Peyer's patch (tissue), 4 donors: Measurements from ENCODE around the gene COL2A1. TPM values are rescaled to one million over a fixed set of nuclear protein-coding genes. Genes with fewer than 3 reads are reported as not detected.
A peak's percentile ranks its signal among the peaks of the same experiment; 100 is the strongest.

Experiments used
- DNase-seq, 3 donors: peaks; one replicate each; pipeline ENCODE4 v3.0.0-alpha.2; 2017 to 2019
- H3K27ac ChIP-seq, 4 donors: fragments of 200-600 bp; sonication (generic); one replicate each; pipeline ENCODE4 v1.5.1; 2016 to 2019
- H3K27me3 ChIP-seq, 2 donors: fragments of 200-600 bp; sonication (generic); one replicate each; pipeline ENCODE4 v1.5.1; 2019
- H3K36me3 ChIP-seq, 3 donors: fragments of 200-600 bp; sonication (generic); one replicate each; pipeline ENCODE4 v1.5.1; 2016 to 2019
- H3K4me1 ChIP-seq, 4 donors: fragments of 200-600 bp; sonication (generic); one replicate each; pipeline ENCODE4 v1.5.1; 2016 to 2019
- H3K4me3 ChIP-seq, 4 donors: fragments of 200-600 bp; sonication (generic); 1 replicate in 3 of 4; 2 replicates in 1 of 4; pipeline ENCODE4 v1.5.1; 2016 to 2019; ENCODE audit warnings: mild to moderate bottlenecking in 1 of 4
- H3K9me3 ChIP-seq, 4 donors: fragments of 200-600 bp; sonication (generic); one replicate each; pipeline ENCODE4 v1.5.1; 2016 to 2019; ENCODE audit warnings: mild to moderate bottlenecking in 1 of 4
- POLR2A ChIP-seq, 2 donors: fragments of 450-650 bp; IDR thresholded peaks; one replicate each; pipeline ENCODE4 v1.5.1; 2017; ENCODE audit warnings: antibody characterized with exemption in 2 of 2, mild to moderate bottlenecking in 2 of 2, moderate library complexity in 2 of 2
- total RNA-seq, 4 donors: library from RNA; depleted of rRNA; stranded (reverse); fragments of >200 nt; gene quantifications; one replicate each; pipeline ENCODE4 v1.1.0, GENCODE V29; 2016
- TF ChIP-seq, protein P1 (sequence below), 6 experiments: fragments of 450-650 bp in 4 of 6; fragments of 200-600 bp in 2 of 6; sonication (generic) in 1 of 6; IDR thresholded peaks; one replicate each; pipeline ENCODE4 v1.5.1; 2017 to 2019; ENCODE audit warnings: antibody characterized with exemption in 6 of 6, mild to moderate bottlenecking in 3 of 6, moderate library complexity in 1 of 6

COL2A1 gene
- total RNA-seq, 4 donors from 2014 or later, result 0.18 to 6.6 (median 0.27) TPM; not detected in 1

DNA sequence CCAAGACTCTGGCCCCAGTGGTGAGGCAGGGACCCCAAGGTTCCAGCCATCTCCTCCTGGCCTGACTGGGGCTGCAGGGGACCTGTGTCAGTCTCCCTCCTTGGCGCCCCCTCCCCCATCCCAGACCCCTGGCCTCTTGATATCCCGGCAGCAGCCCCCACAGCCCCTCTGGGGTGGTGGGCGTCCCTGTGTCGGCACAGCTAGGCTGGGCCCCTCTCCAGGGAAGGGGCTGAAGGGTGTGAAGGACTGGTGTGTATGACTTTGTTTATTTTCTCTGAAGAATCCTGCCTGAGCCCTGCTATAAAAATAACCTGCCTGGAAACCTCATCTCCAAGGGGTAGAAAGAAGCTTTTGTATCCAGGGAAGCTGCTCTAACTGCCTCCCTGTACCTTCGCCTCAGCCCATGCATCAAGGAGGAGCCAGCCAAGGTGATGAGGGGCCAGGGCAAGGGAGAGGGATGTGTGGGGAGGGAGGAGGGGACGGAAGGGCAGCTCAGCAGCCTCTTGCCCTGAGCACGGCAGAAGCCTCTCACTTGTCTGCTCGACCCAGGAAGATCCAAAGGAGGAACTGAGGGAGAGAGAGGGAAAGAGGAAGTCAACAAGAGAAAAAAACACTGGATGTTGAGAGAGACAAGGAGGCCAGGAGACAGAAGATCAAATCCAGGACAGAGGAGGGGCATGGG, 25.4 kb upstream of the COL2A1 start:
- no peaks in the 10 kb centered on the region for H3K36me3 ChIP-seq
- H3K27ac ChIP-seq, result no peak overlapping the region
- no peaks in the 10 kb centered on the region for H3K9me3 ChIP-seq
- H3K27me3 ChIP-seq, result no peaks in the 10 kb centered on the region
- no peak for DNase-seq
- H3K4me3 ChIP-seq, result no peak overlapping the region
- TF ChIP-seq, protein P1, sequence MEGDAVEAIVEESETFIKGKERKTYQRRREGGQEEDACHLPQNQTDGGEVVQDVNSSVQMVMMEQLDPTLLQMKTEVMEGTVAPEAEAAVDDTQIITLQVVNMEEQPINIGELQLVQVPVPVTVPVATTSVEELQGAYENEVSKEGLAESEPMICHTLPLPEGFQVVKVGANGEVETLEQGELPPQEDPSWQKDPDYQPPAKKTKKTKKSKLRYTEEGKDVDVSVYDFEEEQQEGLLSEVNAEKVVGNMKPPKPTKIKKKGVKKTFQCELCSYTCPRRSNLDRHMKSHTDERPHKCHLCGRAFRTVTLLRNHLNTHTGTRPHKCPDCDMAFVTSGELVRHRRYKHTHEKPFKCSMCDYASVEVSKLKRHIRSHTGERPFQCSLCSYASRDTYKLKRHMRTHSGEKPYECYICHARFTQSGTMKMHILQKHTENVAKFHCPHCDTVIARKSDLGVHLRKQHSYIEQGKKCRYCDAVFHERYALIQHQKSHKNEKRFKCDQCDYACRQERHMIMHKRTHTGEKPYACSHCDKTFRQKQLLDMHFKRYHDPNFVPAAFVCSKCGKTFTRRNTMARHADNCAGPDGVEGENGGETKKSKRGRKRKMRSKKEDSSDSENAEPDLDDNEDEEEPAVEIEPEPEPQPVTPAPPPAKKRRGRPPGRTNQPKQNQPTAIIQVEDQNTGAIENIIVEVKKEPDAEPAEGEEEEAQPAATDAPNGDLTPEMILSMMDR (IDR thresholded peaks at IDR 0.05), result no peak
- peaks cover 0 to 4% (median 0%) of the 10 kb centered on the region in 4 donors for H3K4me1 ChIP-seq

DNA sequence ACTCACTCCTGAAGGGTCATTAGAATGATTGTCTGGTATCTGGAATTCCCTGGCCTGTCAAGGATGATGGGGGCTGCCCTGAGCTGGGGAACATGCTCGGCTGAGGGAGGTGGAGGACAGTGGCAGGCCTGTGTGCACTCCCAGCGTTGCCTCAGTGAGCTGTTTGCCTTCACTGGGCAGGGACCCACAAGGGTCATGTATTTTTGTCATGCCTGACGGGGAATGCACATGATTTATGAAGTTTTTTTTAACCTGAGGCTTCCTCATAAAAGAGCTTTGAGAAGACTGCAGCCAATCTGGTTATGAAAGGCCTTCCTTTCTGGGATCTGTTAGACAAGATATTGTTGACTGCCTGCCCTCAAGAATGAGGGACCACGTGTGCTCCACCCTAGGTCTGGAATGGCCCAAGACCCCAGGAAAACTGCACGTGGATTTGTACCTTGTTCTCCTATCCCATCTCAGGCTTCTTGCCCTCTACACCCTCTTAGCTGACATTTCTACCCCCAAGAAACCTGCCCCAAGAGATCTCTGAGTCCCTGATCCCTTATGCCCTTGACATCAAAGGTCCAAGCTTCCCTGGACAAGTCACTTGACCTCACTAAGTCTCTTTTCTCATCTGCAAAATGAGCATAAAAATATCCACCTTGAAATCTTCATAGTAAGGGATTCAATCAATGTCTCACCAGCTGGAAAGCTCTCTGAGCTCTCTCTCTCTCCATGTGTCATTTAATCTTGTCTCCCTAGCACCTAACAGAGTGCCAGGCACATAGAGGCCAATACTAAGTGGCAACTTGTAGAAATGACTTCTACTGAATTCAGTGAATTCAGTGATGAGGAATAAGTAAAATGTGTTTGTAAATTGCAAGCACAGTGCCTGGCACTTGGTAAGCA, 24.5 kb upstream of the COL2A1 start:
- DNase-seq, result no peak
- H3K27ac ChIP-seq, result no peak overlapping the region

DNA sequence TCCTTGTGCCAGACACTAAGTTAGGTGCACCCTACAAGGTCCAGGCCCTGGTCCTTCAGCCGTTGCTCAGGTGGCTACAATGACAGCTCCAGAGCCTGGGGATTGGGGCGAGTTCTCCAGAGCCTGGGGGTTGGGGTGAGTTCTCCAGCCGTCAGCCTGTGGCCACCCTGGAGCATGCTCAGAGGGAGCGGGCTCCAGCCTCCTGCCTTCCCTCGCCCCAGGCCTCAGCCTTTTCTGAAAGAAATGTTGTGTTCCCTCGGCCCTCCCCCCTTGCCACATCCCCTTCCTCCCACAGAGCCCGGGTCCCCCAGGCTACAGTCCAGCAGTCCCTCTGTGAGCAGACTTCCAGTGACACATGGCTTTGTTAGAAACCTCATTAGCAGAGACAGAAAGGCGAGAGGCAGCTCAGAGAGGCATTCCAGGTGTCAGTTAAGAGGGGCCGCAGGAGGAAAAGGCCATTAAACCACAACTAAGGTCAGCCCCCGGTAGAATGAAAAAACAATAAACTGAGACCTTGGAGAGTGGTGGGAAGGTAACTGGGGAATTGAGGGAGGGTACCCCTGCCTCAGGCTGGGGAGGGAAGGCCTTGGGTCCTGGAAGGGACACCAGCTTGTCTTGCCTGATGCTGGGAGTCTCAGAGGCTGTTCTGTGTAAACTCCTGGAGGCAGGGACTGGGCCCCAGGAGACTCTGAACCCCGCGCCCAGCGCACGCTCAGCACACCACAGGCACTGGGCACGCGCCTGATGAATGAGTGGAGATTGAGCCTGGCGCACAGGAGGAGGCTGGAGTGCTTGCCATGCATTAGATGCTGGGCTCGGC, 23.1 kb upstream of the COL2A1 start:
- TF ChIP-seq, protein P1 (IDR thresholded peaks at IDR 0.05), result no peak
- TF ChIP-seq POLR2A (IDR thresholded peaks at IDR 0.05), result no peak
- H3K27me3 ChIP-seq, result no peaks in the 10 kb centered on the region
- H3K36me3 ChIP-seq, result no peaks in the 10 kb centered on the region
- H3K4me3 ChIP-seq, result no peak overlapping the region
- no peak overlapping the region for H3K27ac ChIP-seq
- DNase-seq, result peak in 2 of 3 donors; percentile 70 to 78
- peaks cover 0 to 4% (median 0%) of the 10 kb centered on the region in 4 donors for H3K4me1 ChIP-seq
- H3K9me3 ChIP-seq, result no peaks in the 10 kb centered on the region

More for the DNA sequence above, 24.5 kb upstream of the COL2A1 start:
- TF ChIP-seq POLR2A (IDR thresholded peaks at IDR 0.05), result no peak
- TF ChIP-seq, protein P1 (IDR thresholded peaks at IDR 0.05), result no peak
- Histone ChIP-seq H3K27me3 (no peaks in the 10 kb centered on the region), H3K4me1 (peaks cover 0 to 4% (median 0%) of the 10 kb centered on the region in 4 donors), H3K36me3 (no peaks in the 10 kb centered on the region), H3K4me3 (no peak overlapping the region), H3K9me3 (no peaks in the 10 kb centered on the region)

DNA sequence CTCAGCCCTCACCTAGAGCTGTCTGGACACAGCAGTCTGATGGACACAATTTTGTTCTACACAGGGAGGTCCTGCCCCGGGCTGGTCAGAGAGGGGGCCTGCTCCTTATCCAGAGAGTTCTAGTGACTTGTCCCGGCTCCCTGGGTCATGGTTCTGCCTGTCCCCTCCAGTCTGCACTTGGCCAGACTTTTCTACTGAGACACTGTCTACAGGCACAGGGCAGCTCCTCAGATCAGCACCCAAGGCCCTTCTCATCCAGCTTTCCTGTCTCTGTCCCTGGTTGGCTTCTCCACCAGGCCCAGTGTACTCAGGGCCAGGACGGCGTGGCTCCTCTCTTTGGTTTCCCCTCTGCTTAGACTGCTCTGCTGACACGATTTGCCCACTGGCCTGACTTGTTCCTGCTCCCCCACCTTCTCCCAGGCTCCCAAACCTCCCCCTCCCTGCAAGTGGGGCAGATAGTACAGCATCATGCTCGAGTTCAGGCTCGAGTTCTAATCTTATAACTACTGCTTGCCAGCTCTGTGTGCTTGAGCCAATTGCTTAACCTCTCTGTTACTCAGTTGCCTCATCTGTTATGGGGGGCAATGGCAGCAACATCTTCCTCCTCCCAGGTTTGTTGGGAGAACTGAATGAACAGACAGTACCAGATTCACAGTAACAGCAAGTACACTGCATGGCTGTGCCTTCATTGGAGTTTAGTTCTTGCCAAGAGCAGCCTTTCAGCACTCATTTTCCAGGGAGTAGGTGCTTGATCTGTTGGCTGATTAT, 22.0 kb upstream of the COL2A1 start:
- no peak overlapping the region for H3K4me3 ChIP-seq
- peaks cover 0 to 9% (median 0%) of the 10 kb centered on the region in 4 donors for H3K4me1 ChIP-seq
- H3K9me3 ChIP-seq, result no peaks in the 10 kb centered on the region
- H3K27ac ChIP-seq, result no peak overlapping the region
- TF ChIP-seq, protein P1 (IDR thresholded peaks at IDR 0.05), result no peak
- TF ChIP-seq POLR2A (IDR thresholded peaks at IDR 0.05), result no peak
- H3K27me3 ChIP-seq, result no peaks in the 10 kb centered on the region
- H3K36me3 ChIP-seq, result no peaks in the 10 kb centered on the region
- no peak for DNase-seq

- no peaks in the 10 kb centered on the region for H3K9me3 ChIP-seq
These were observed 21.0 kb upstream of the COL2A1 start for GRCh38 chr12:48025281-48025680.

More at GRCh38 chr12:48025281-48025680, 21.0 kb upstream of the COL2A1 start:
- Histone ChIP-seq H3K27ac (no peak overlapping the region), H3K27me3 (no peaks in the 10 kb centered on the region), H3K36me3 (no peaks in the 10 kb centered on the region), H3K4me3 (no peak overlapping the region), H3K4me1 (peaks cover 0 to 8% (median 0%) of the 10 kb centered on the region in 4 donors)
- no peak for DNase-seq
- TF ChIP-seq, protein P1 (IDR thresholded peaks at IDR 0.05), result no peak
- TF ChIP-seq POLR2A (IDR thresholded peaks at IDR 0.05), result no peak
